Erythroblast (primary cell): ENCODE data around the gene MELK.

Source experiments
- GATA1 ChIP-seq: IDR thresholded peaks from 2 replicates; pipeline ENCODE4 v1.6.1; 2011; ENCODE audit warnings: low read depth, mild to moderate bottlenecking, control low read depth, low read length, moderate library complexity
- POLR2A ChIP-seq: IDR thresholded peaks from 2 replicates; pipeline ENCODE4 v1.6.1; 2011; ENCODE audit warnings: mild to moderate bottlenecking, low read length

- no peak for TF ChIP-seq POLR2A
- TF ChIP-seq GATA1 = no peak
Observed at GRCh38 chr9:36720043-36720442, 147.3 kb downstream of the MELK start.
